HG03571 (cell line): Measurements from ENCODE around the gene PRDM12.

ENCODE experiments used
- ATAC-seq: cut with Tn5 transposase; IDR thresholded peaks from one replicate; pipeline ENCODE4 v1.9.1; 2021; ENCODE audit not compliant: unreplicated experiment

Gene PRDM12

GRCh38 chr9:130714586-130715110 lies 50.3 kb downstream of the PRDM12 start:
- no peak for ATAC-seq

GRCh38 chr9:130715270-130715669 lies 50.9 kb downstream of the PRDM12 start:
- ATAC-seq = no peak

- ATAC-seq = no peak
These were observed 54.2 kb downstream of the PRDM12 start for GRCh38 chr9:130718562-130718961.

- ATAC-seq = no peak
These were observed 56.4 kb downstream of the PRDM12 start for GRCh38 chr9:130720762-130721161.

- ATAC-seq = no peak
These were observed 64.3 kb downstream of the PRDM12 start for GRCh38 chr9:130728721-130729120.

GRCh38 chr9:130729145-130729544 lies 64.8 kb downstream of the PRDM12 start:
- no peak for ATAC-seq

GRCh38 chr9:130731355-130731754 lies 67.0 kb downstream of the PRDM12 start:
- no peak for ATAC-seq

- no peak for ATAC-seq
These were observed 67.7 kb downstream of the PRDM12 start for GRCh38 chr9:130732136-130732535.
